Omental fat pad (tissue), 4 donors: ENCODE measurements around the gene MRTFB. TPM values are rescaled to one million over a fixed set of nuclear protein-coding genes. Genes with fewer than 3 reads are reported as not detected.

Source experiments
- ATAC-seq: fragments of 150-250 bp; one replicate; pipeline ENCODE4 v1.9.1; 2016; ENCODE audit warnings: mild to moderate bottlenecking, moderate library complexity; ENCODE audit not compliant: low FRiP score
- DNase-seq: peaks from one replicate; pipeline ENCODE4 v3.0.0-alpha.2; 2019; ENCODE audit warnings: low spot score
- CTCF ChIP-seq, 3 donors: fragments of 450-650 bp; IDR thresholded peaks; one replicate each; pipeline ENCODE4 v1.5.1; 2016 to 2017; ENCODE audit warnings: antibody characterized with exemption in 3 of 3, mild to moderate bottlenecking in 3 of 3, moderate library complexity in 2 of 3
- total RNA-seq, 4 donors: library from RNA; depleted of rRNA; stranded (reverse); fragments of >200 nt; gene quantifications; one replicate each; pipeline ENCODE4 v1.1.0, GENCODE V29; 2016

Gene MRTFB
- total RNA-seq, 4 donors from 2014 or later = 17.5 to 107 (median 55.8) TPM

- TF ChIP-seq CTCF (IDR thresholded peaks at IDR 0.05) = no peak
- DNase-seq = no peak
- ATAC-seq = no peak
Observed at GRCh38 chr16:14077918-14078317, 6.8 kb downstream of the MRTFB start.

GRCh38 chr16:14086477-14086876 lies 15.4 kb downstream of the MRTFB start:
- TF ChIP-seq CTCF (IDR thresholded peaks at IDR 0.05) = no peak
- ATAC-seq (no peak), DNase-seq (no peak)

GRCh38 chr16:14087181-14087580 lies 16.1 kb downstream of the MRTFB start:
- no peak for TF ChIP-seq CTCF (IDR thresholded peaks at IDR 0.05)
- ATAC-seq (no peak), DNase-seq (no peak)

GRCh38 chr16:14087590-14088154 lies 16.6 kb downstream of the MRTFB start:
- TF ChIP-seq CTCF (IDR thresholded peaks at IDR 0.05) = no peak
- DNase-seq (no peak), ATAC-seq (no peak)

GRCh38 chr16:14088155-14088753 lies 17.1 kb downstream of the MRTFB start:
- no peak for TF ChIP-seq CTCF (IDR thresholded peaks at IDR 0.05)
- ATAC-seq (no peak), DNase-seq (no peak)

GRCh38 chr16:14089283-14089823 lies 18.2 kb downstream of the MRTFB start:
- no peak for TF ChIP-seq CTCF (IDR thresholded peaks at IDR 0.05)
- ATAC-seq = no peak
- DNase-seq = no peak

- ATAC-seq (no peak), DNase-seq (no peak)
- TF ChIP-seq CTCF (IDR thresholded peaks at IDR 0.05) = no peak
Observed at GRCh38 chr16:14092561-14092960, 21.4 kb downstream of the MRTFB start.
